Loucy (cell line): Measurements from ENCODE around the gene FBN1.

Source experiments
- H2AFZ ChIP-seq: fragments of 200-600 bp; sonication (generic); 2 replicates; pipeline ENCODE4 v1.6.0; 2016; ENCODE audit warnings: antibody characterized with exemption, mild to moderate bottlenecking, low read length, moderate library complexity
- H3F3A ChIP-seq: fragments of 200-600 bp; 2 replicates; pipeline ENCODE4 v1.6.0; 2016; ENCODE audit warnings: antibody characterized with exemption, low read depth, mild to moderate bottlenecking
- H3K27me3 ChIP-seq: fragments of 200-600 bp; sonication (generic); 2 replicates; pipeline ENCODE4 v1.6.1; 2014; ENCODE audit warnings: low read length, mild to moderate bottlenecking; ENCODE audit not compliant: insufficient read depth, poor library complexity, severe bottlenecking
- H3K36me3 ChIP-seq: fragments of 200-600 bp; sonication (generic); 2 replicates; pipeline ENCODE4 v1.6.1; 2016; ENCODE audit warnings: low read length; ENCODE audit not compliant: insufficient read depth
- H3K4me1 ChIP-seq: fragments of 200-600 bp; sonication (generic); 2 replicates; pipeline ENCODE4 v1.5.1; 2014; ENCODE audit warnings: low read length, mild to moderate bottlenecking; ENCODE audit not compliant: insufficient read depth, poor library complexity, severe bottlenecking
- H3K4me2 ChIP-seq: fragments of 200-600 bp; sonication (generic); 2 replicates; pipeline ENCODE4 v1.6.0; 2014; ENCODE audit warnings: antibody characterized with exemption, low read length, low read depth, mild to moderate bottlenecking; ENCODE audit not compliant: poor library complexity, severe bottlenecking
- H3K4me3 ChIP-seq: fragments of 200-600 bp; sonication (generic); 2 replicates; pipeline ENCODE4 v1.5.1; 2014; ENCODE audit warnings: low read length, mild to moderate bottlenecking, mixed read lengths; ENCODE audit not compliant: poor library complexity, severe bottlenecking
- H3K79me2 ChIP-seq: fragments of 200-600 bp; sonication (generic); 2 replicates; pipeline ENCODE4 v1.6.1; 2014; ENCODE audit warnings: low read length; ENCODE audit not compliant: insufficient read depth
- H3K9ac ChIP-seq: fragments of 200-600 bp; sonication (generic); 2 replicates; pipeline ENCODE4 v1.6.0; 2014; ENCODE audit warnings: mild to moderate bottlenecking, low read depth, low read length, moderate library complexity; ENCODE audit not compliant: poor library complexity, severe bottlenecking
- H3K9me2 ChIP-seq: fragments of 200-600 bp; sonication (generic); replicated peaks from 2 replicates; pipeline ENCODE4 v1.6.1; 2016; ENCODE audit warnings: low read depth, low read length, mixed read lengths
- H3K9me3 ChIP-seq: fragments of 200-600 bp; sonication (generic); 2 replicates; pipeline ENCODE4 v1.6.1; 2014; ENCODE audit warnings: mild to moderate bottlenecking, antibody characterized with exemption, low read length, low read depth; ENCODE audit not compliant: insufficient read depth
- H4K20me1 ChIP-seq: fragments of 200-600 bp; sonication (generic); 2 replicates; pipeline ENCODE4 v1.6.0; 2014; ENCODE audit warnings: antibody characterized with exemption, low read length, mild to moderate bottlenecking; ENCODE audit not compliant: insufficient read depth, poor library complexity, severe bottlenecking
- CTCF ChIP-seq: fragments of 200-600 bp; sonication (generic); conservative IDR thresholded peaks from 2 replicates; pipeline ENCODE4 v1.5.1; 2014; ENCODE audit warnings: mild to moderate bottlenecking, antibody characterized with exemption, low read length
- EZH2phosphoT487 ChIP-seq: fragments of 200-600 bp; IDR thresholded peaks from 2 replicates; pipeline ENCODE4 v1.6.1; 2018; ENCODE audit warnings: antibody characterized with exemption, mild to moderate bottlenecking, moderate library complexity, borderline replicate concordance

FBN1 gene

GRCh38 chr15:48409623-48410022 is 235.9 kb downstream of the FBN1 start:
- Histone ChIP-seq H3K79me2 (no peaks in the 10 kb centered on the region), H2AFZ (no peak overlapping the region), H3K4me2 (no peak overlapping the region), H4K20me1 (no peaks in the 10 kb centered on the region), H3F3A (no peaks in the 10 kb centered on the region), H3K9me3 (no peaks in the 10 kb centered on the region), H3K9ac (no peak overlapping the region), H3K9me2 (no peaks in the 10 kb centered on the region), H3K4me3 (no peak overlapping the region), H3K36me3 (no peaks in the 10 kb centered on the region), H3K27me3 (no peaks in the 10 kb centered on the region), H3K4me1 (no peaks in the 10 kb centered on the region)
- TF ChIP-seq EZH2phosphoT487 (no peak), CTCF (no peak)

- no peaks in the 10 kb centered on the region for H3K36me3 ChIP-seq
These were observed 237.2 kb downstream of the FBN1 start for GRCh38 chr15:48408327-48408726.

DNA sequence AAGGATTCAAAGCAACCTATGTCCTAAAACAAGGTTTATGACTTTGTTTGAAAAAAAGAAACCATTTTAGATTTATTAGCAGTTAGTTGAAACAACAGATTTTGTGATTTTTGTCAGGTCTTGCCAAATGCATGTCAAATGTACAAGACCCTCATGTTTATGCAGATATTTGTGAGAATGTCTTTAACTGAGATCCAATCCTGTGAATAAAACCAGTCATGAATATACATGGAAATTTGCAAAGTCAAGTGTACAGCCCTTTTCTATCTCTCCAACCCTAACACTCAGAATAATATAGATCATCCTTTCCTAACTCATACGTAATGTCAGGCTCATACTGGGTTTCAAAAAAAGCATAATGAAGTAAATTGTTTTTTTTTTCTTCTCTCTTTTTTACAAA is 237.9 kb downstream of the FBN1 start:
- H3K9ac ChIP-seq: no peak overlapping the region
- no peaks in the 10 kb centered on the region for H3K79me2 ChIP-seq
- H4K20me1 ChIP-seq: no peaks in the 10 kb centered on the region
- no peaks in the 10 kb centered on the region for H3K9me3 ChIP-seq
- no peak overlapping the region for H3K4me2 ChIP-seq
- H3K36me3 ChIP-seq: no peaks in the 10 kb centered on the region
- H2AFZ ChIP-seq: no peak overlapping the region
- no peak overlapping the region for H3K4me3 ChIP-seq
- no peaks in the 10 kb centered on the region for H3F3A ChIP-seq
- H3K9me2 ChIP-seq: no peaks in the 10 kb centered on the region
- TF ChIP-seq CTCF (no peak), EZH2phosphoT487 (no peak)
- peaks cover 6% of the 10 kb centered on the region for H3K4me1 ChIP-seq
- no peaks in the 10 kb centered on the region for H3K27me3 ChIP-seq

More at GRCh38 chr15:48408327-48408726, 237.2 kb downstream of the FBN1 start:
- Histone ChIP-seq H2AFZ (no peak overlapping the region), H3K4me3 (no peak overlapping the region), H3K9ac (no peak overlapping the region), H3K9me3 (no peaks in the 10 kb centered on the region), H3K27me3 (no peaks in the 10 kb centered on the region), H3K4me1 (peaks cover 4% of the 10 kb centered on the region), H3K4me2 (no peak overlapping the region), H3K9me2 (no peaks in the 10 kb centered on the region), H4K20me1 (no peaks in the 10 kb centered on the region), H3K79me2 (no peaks in the 10 kb centered on the region), H3F3A (no peaks in the 10 kb centered on the region)
- no peak for TF ChIP-seq CTCF
- no peak for TF ChIP-seq EZH2phosphoT487
